Right lobe of liver (tissue), 6 donors: Measurements from ENCODE around the gene CTBP1. TPM values are rescaled to one million over a fixed set of nuclear protein-coding genes. Genes with fewer than 3 reads are reported as not detected.

Source experiments
- ATAC-seq, 4 donors: fragments of 200-7000 bp; cut with Tn5 transposase; one replicate each; pipeline ENCODE4 v1.9.1; 2020; ENCODE audit warnings: mild to moderate bottlenecking in 4 of 4, moderate library complexity in 4 of 4
- DNase-seq, 3 donors: peaks; one replicate each; pipeline ENCODE4 v3.0.0-alpha.2; 2020
- H3K27ac ChIP-seq, 3 donors: fragments of 200-600 bp; one replicate each; pipeline ENCODE4 v1.8.0; 2022
- H3K27me3 ChIP-seq, 2 donors: fragments of 200-600 bp; one replicate each; pipeline ENCODE4 v1.8.0; 2022
- H3K36me3 ChIP-seq, 4 donors: fragments of 200-600 bp; sonication (generic) in 1 of 4; one replicate each; pipeline versions ENCODE4 v1.5.1 to v1.8.0; 2017 to 2022; ENCODE audit warnings: control low read depth in 1 of 4
- H3K4me1 ChIP-seq, 4 donors: fragments of 200-600 bp; sonication (generic) in 1 of 4; one replicate each; pipeline versions ENCODE4 v1.5.1 to v1.8.0; 2017 to 2022; ENCODE audit warnings: control low read depth in 1 of 4
- H3K4me3 ChIP-seq, 3 donors: fragments of 200-600 bp; one replicate each; pipeline ENCODE4 v1.8.0; 2022
- H3K9me3 ChIP-seq, 4 donors: fragments of 200-600 bp; sonication (generic) in 1 of 4; one replicate each; pipeline versions ENCODE4 v1.5.1 to v1.8.0; 2017 to 2022; ENCODE audit warnings: control low read depth in 1 of 4
- POLR2A ChIP-seq: fragments of 450-650 bp; IDR thresholded peaks from one replicate; pipeline ENCODE4 v1.6.1; 2017; ENCODE audit warnings: antibody characterized with exemption, mild to moderate bottlenecking
- WGBS: methylation state at CpG from one replicate; pipeline ENCODE4 v1.1.6; 2018; ENCODE audit warnings: low coverage, low lambda C conversion rate; ENCODE audit not compliant: insufficient coverage; ENCODE audit errors: missing lambda C conversion rate; 5-methylcytosine and 5-hydroxymethylcytosine counted together
- intact Hi-C, 2 donors: fragments of 100-400 bp; cut with DNase I; formaldehyde crosslinking; loops; one replicate each; pipeline versions ENCODE4 v1.11.2 to v1.14.1; 2022
- total RNA-seq, 6 experiments: library from RNA; depleted of rRNA in 2 of 6; stranded (reverse); fragments of >200 nt in 2 of 6; fragmentation: NEBNext Ultra II Directional in 3 of 6; extraction: Animal tissue kit (Norgen Biotek cat#: 25700) in 3 of 6; gene quantifications; one replicate each; pipeline versions ENCODE4 v1.1.0 to v1.2.4, GENCODE V29; 2016 to 2023
- TF ChIP-seq, protein P1 (sequence below), 4 donors: fragments of 200-600 bp in 3 of 4; fragments of 450-650 bp in 1 of 4; IDR thresholded peaks; one replicate each; pipeline versions ENCODE4 v1.5.1 to v1.8.0; 2016 to 2022; ENCODE audit warnings: antibody characterized with exemption in 4 of 4, mild to moderate bottlenecking in 2 of 4
- donor health status: DM: no; HTN: yes; CAD: no.
- donor health status: DM: no; HTN: no; CAD: no.
- donor health status: DM: no; HTN: no; CAD: no.
- donor health status: DM: no; HTN: yes; CAD: no.
- donor health status: DM: no; HTN: yes; CAD: no.

Gene CTBP1
- total RNA-seq, 6 experiments from 2014 or later = 74.8 to 85.5 (median 79.4) TPM

DNA sequence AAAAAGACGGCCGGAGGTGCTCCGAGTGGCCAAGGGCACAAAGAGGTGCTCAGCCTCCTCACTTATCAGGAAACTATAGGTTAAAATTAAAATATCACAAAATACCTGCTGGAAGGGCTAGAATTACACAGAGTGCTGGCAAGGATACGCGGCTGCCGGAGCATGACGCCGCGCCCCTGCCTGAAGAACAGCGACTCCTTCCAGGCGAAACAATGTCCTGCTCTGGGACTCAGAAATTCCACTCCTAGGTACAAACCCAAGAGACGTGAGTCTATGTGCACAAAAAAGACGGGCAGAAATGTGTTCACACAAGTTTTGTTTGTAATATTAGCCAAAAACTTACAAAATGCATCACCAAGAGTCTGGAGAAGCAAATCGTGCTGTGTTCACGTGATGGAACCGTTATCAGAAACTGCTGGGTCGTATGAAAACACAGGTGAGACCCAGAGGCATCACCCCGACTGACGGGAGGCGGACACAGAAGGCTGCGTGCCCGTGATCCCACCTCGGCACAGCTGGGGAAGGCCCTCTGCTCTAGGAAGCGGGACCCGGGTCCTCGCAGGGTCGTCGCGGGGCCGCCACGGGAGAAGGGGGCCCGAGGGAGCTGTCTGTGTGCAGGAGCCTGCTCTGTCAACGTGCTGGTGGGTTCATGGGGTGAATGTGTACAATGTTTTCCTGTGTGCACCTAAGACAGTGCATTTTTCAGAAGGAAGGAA is 27.6 kb downstream of the CTBP1 start:
- Histone ChIP-seq H3K4me3 (no peak overlapping the region), H3K9me3 (no peaks in the 10 kb centered on the region), H3K4me1 (no peaks in the 10 kb centered on the region), H3K36me3 (peaks cover 0 to 33% (median 17%) of the 10 kb centered on the region in 4 donors), H3K27me3 (no peaks in the 10 kb centered on the region), H3K27ac (no peak overlapping the region)
- 86% methylated on average over 15 of the region's 33 CpGs for WGBS
- TF ChIP-seq, protein P1, sequence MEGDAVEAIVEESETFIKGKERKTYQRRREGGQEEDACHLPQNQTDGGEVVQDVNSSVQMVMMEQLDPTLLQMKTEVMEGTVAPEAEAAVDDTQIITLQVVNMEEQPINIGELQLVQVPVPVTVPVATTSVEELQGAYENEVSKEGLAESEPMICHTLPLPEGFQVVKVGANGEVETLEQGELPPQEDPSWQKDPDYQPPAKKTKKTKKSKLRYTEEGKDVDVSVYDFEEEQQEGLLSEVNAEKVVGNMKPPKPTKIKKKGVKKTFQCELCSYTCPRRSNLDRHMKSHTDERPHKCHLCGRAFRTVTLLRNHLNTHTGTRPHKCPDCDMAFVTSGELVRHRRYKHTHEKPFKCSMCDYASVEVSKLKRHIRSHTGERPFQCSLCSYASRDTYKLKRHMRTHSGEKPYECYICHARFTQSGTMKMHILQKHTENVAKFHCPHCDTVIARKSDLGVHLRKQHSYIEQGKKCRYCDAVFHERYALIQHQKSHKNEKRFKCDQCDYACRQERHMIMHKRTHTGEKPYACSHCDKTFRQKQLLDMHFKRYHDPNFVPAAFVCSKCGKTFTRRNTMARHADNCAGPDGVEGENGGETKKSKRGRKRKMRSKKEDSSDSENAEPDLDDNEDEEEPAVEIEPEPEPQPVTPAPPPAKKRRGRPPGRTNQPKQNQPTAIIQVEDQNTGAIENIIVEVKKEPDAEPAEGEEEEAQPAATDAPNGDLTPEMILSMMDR (IDR thresholded peaks at IDR 0.05) = no peak
- no peak for TF ChIP-seq POLR2A
- DNase-seq (no peak), ATAC-seq (no peak)
- intact Hi-C loops = loop anchor here in 1 of 2 donors (10.0 kb wide), 1 partner anchor 197 kb away; no protein-coding TSS in a partner anchor

DNA sequence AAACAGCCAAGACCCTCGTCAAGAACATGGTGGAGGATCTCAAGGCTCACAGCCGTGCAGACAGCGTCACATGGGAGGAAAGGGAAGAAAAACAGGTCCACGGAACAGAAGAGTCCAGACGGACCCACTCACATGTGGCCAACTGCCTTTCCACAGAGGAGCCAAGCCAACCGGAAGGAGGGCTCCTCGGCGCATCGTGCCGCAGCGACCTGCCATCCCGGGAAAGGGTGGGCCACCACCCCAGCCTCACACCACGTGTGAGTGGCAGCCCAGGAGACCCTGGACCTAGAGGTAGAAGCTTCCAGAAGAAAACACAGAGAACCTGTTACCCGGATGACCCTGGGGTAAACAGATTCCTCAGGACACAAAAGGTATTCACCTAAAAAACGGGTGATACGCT is 28.4 kb downstream of the CTBP1 start:
- H3K9me3 ChIP-seq = no peaks in the 10 kb centered on the region
- no peak for ATAC-seq
- no peak overlapping the region for H3K4me3 ChIP-seq
- no peaks in the 10 kb centered on the region for H3K27me3 ChIP-seq
- WGBS = 90% methylated on average over 12 of the region's 16 CpGs
- H3K36me3 ChIP-seq = peaks cover 0 to 36% (median 19%) of the 10 kb centered on the region in 4 donors
- intact Hi-C loops = loop anchor here in 1 of 2 donors (10.0 kb wide), 1 partner anchor 196 kb away; no protein-coding TSS in a partner anchor
- no peak for TF ChIP-seq POLR2A
- TF ChIP-seq, protein P1 (IDR thresholded peaks at IDR 0.05) = no peak
- no peak for DNase-seq
- no peaks in the 10 kb centered on the region for H3K4me1 ChIP-seq
- H3K27ac ChIP-seq = no peak overlapping the region

DNA sequence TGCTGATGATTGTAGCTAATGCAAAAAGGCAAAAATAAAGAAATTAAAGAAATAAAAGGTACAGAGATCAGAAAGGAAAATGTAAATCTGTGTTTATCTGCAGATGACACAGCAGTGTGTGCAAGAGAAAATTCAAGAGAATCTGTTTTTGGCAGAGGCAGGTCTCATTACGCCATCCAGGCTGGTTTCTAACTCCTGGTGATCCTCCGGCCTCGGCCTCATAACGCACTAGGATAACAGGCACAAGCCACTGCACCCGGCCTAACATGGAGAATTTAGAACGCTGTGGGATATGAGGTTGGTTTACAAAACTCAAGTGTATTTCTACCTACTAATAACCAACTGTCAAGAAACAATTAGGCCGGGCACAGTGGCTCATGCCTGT is 29.4 kb downstream of the CTBP1 start:
- Histone ChIP-seq H3K4me3 (no peak overlapping the region), H3K27me3 (no peaks in the 10 kb centered on the region), H3K9me3 (no peaks in the 10 kb centered on the region), H3K27ac (no peak overlapping the region), H3K36me3 (peaks cover 0 to 36% (median 23%) of the 10 kb centered on the region in 4 donors), H3K4me1 (no peaks in the 10 kb centered on the region)
- intact Hi-C loops = no loop called here
- WGBS = 69% methylated on average over 5 of the region's 7 CpGs
- TF ChIP-seq, protein P1 (IDR thresholded peaks at IDR 0.05) = no peak
- no peak for TF ChIP-seq POLR2A
- DNase-seq (no peak), ATAC-seq (no peak)

DNA sequence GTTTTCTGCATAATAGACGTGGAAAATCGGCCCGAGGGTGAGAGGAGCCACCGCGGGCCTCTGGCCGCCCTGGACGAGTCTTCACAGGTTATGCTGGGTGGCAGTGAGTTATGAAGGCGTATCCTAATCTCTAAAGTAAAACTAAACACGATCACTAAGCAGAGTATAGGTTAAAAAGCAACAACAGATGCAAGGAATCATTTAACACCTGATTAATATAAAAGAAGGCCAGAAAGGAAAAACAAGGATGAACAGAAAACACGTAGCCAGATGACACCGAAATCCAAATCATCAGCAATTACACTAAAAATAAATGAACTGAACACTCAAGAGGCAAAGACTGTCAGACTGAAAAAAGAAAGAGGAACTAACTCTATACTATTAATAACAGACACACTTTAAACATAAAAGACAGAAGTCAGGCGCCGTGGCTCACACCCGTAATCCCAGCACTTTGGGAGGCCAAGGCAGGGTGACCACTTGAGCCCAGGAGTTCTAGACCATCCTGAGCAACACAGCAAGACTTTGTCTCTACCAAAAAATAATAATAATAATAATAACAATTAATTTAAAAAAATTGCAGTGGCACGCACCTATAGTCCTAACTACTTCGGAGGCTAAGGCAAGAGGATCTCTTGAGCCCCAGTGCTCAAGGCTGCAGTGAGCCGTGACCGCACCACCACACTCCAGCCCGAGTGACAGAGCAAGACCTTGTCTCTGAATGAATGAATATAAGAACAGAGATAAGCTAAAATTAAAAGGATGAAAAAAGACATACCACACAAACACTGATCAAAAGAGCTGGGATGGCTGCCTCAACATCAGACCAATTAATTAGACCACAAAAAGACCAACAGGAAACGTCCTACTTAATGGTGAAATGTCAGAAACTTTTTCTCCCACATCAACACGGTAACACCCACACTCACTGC is 30.0 kb downstream of the CTBP1 start:
- Histone ChIP-seq H3K27me3 (no peaks in the 10 kb centered on the region), H3K4me3 (no peak overlapping the region), H3K27ac (no peak overlapping the region), H3K9me3 (no peaks in the 10 kb centered on the region), H3K36me3 (peaks cover 0 to 35% (median 20%) of the 10 kb centered on the region in 4 donors), H3K4me1 (no peaks in the 10 kb centered on the region)
- 66% methylated on average over 20 of the region's 21 CpGs for WGBS
- no peak for DNase-seq
- intact Hi-C loops = no loop called here
- no peak for TF ChIP-seq POLR2A
- TF ChIP-seq, protein P1 (IDR thresholded peaks at IDR 0.05) = no peak
- ATAC-seq = no peak
